Ovary (tissue), 9 donors: ENCODE measurements around the gene GATD1. TPM values are rescaled to one million over a fixed set of nuclear protein-coding genes. Genes with fewer than 3 reads are reported as not detected.
A peak's percentile ranks its signal among the peaks of the same experiment; 100 is the strongest.

Source experiments
- DNase-seq, 5 donors: peaks; one replicate each; pipeline ENCODE4 v3.0.0-alpha.2; 2019 to 2020
- H3K27ac ChIP-seq, 2 donors: fragments of 200-600 bp; one replicate each; pipeline versions ENCODE4 v1.5.1 to v1.8.0; 2019 to 2022
- H3K27me3 ChIP-seq: fragments of 200-600 bp; one replicate; pipeline ENCODE4 v1.8.0; 2022
- H3K36me3 ChIP-seq: fragments of 200-600 bp; sonication (generic); one replicate; pipeline ENCODE4 v1.5.1; 2019
- H3K4me1 ChIP-seq: one replicate; pipeline ENCODE4 v1.8.1; 2013; ENCODE audit warnings: mild to moderate bottlenecking, moderate library complexity; ENCODE audit not compliant: insufficient read depth
- H3K4me3 ChIP-seq: fragments of 200-600 bp; sonication (generic); one replicate; pipeline ENCODE4 v1.5.1; 2017
- H3K9me3 ChIP-seq, 2 donors: fragments of 200-600 bp in 1 of 2; sonication (generic) in 1 of 2; one replicate each; pipeline versions ENCODE4 v1.5.1 to v1.8.1; 2013 to 2019; ENCODE audit warnings: mild to moderate bottlenecking in 1 of 2, moderate library complexity in 1 of 2
- EP300 ChIP-seq: sonication (generic); formaldehyde crosslinking; IDR thresholded peaks from one replicate; pipeline ENCODE4 v1.6.1; 2017; ENCODE audit warnings: antibody characterized with exemption
- POLR2A ChIP-seq: fragments of 450-650 bp; IDR thresholded peaks from one replicate; pipeline ENCODE4 v1.6.1; 2017; ENCODE audit warnings: antibody characterized with exemption, mild to moderate bottlenecking, moderate library complexity
- WGBS, 3 donors: extraction: QIAGEN DNeasy Blood & Tissue Kit in 1 of 3; methylation state at CpG; one replicate each; pipeline versions ENCODE4 v1.1.5 to v1.1.7; 2013 to 2017; 5-methylcytosine and 5-hydroxymethylcytosine counted together
- intact Hi-C, 4 donors: fragments of 100-400 bp; cut with DNase I; formaldehyde crosslinking; loops; one replicate each; pipeline versions ENCODE4 v1.11.0 to v1.15.1; 2022 to 2023
- polyA plus RNA-seq, 2 donors: library from polyadenylated mRNA; stranded (reverse); fragments of 200-250 nt in 1 of 2; fragments of 350-450 nt in 1 of 2; fragmentation: Illumina TruSeq in 1 of 2; extraction: RNeasy Lipid Tissue Mini Kit (QIAGEN cat#74804) in 1 of 2; gene quantifications; one replicate each; pipeline ENCODE4 v1.2.3, GENCODE V29; 2013 to 2014
- total RNA-seq, 7 donors: library from RNA; depleted of rRNA in 2 of 7; stranded (reverse); fragments of >200 nt in 2 of 7; fragmentation: NEBNext Ultra II Directional in 3 of 7; extraction: Animal tissue kit (Norgen Biotek cat#: 25700) in 3 of 7; gene quantifications; one replicate each; pipeline versions ENCODE4 v1.1.0 to v1.2.4, GENCODE V29; 2016 to 2023
- TF ChIP-seq, protein P1 (sequence below), 3 donors: fragments of 450-650 bp in 2 of 3; fragments of 200-600 bp in 1 of 3; IDR thresholded peaks; one replicate each; pipeline versions ENCODE4 v1.5.1 to v1.8.0; 2016 to 2022; ENCODE audit warnings: antibody characterized with exemption in 3 of 3, mild to moderate bottlenecking in 1 of 3
- donor health status: DM: no; HTN: no; CAD: no; lungs with moderate emphysema.
- donor health status: DM: no; HTN: no; CAD: no.
- donor health status: Bipolar disorder and iron deficiency.
- donor health status: DM: yes; HTN: yes; CAD: no.
- donor health status: DM: no; HTN: no; CAD: no.
- donor health status: DM: yes; HTN: yes; CAD: no.

Gene GATD1
- total and polyA plus RNA-seq, 9 donors: 9.4 to 79.8 (median 56.6) TPM

DNA sequence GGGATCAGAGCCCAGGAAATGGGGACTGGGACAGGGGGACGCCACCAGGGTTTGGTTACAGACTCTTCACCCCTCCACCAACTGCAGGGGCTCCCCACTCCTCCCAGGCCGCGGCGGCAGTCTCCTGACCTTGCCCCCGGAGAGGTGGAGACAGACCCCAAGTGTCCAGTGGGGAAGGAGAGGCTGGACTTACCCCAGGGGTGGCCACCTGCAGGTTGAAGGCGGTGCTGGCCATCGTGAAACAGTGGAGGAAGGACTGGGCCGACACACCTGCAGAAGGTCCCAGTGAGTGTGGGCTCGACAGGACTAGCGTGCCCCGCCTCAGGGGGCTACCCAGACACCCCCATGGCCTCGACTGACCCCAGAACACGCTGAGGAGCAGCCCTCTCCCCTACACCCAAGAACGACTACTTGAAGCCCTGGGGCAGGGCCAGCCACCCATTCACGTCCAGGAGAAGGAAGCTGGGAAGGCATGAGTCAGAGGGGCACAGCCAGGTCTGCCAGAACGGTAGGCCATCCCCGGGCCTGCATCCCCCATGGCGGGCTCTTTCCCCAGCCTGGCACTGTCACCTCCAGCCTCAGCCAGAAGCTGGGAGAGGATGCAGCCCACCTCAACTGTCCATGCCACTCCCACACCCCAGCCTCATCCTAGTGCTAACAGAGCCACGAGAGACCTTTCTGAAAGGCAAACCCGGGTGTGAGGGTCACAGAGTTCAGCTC is 2.3 kb downstream of the GATD1 start:
- no peak for TF ChIP-seq EP300
- H3K27ac ChIP-seq: no peak overlapping the region
- H3K9me3 ChIP-seq: no peaks in the 10 kb centered on the region
- no peaks in the 10 kb centered on the region for H3K36me3 ChIP-seq
- H3K4me3 ChIP-seq: no peak overlapping the region
- no peaks in the 10 kb centered on the region for H3K27me3 ChIP-seq
- DNase-seq: peak in 4 of 5 donors; percentile 19 to 49 (median 28)
- 59 to 61% (median 59%) methylated on average over 20 of the region's 20 CpGs for WGBS, 3 donors
- intact Hi-C loops: no loop called here
- peaks cover 12% of the 10 kb centered on the region for H3K4me1 ChIP-seq

DNA sequence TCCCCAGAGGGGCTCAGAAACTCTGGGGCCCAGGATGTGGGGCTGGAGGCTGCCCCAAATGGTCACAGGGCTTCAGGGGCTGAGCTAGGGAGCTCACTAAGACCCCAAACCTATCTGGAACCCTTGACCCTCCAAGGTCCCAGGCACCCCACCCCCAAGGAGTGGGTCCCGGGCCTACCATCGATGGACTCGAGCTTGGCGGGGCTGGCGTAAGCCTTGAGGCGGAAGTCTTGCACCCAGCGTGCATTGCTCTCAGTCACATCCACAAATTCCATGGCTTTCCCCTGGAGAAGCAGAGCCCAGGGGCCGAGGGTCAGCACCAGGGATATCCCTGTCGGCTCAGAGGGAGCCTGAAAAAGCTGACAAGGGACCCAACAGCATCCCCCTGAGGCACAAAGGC is 3.5 kb downstream of the GATD1 start:
- no peak for DNase-seq
- intact Hi-C loops: no loop called here
- 83 to 91% (median 87%) methylated on average over 9 of the region's 9 CpGs for WGBS, 3 donors

DNA sequence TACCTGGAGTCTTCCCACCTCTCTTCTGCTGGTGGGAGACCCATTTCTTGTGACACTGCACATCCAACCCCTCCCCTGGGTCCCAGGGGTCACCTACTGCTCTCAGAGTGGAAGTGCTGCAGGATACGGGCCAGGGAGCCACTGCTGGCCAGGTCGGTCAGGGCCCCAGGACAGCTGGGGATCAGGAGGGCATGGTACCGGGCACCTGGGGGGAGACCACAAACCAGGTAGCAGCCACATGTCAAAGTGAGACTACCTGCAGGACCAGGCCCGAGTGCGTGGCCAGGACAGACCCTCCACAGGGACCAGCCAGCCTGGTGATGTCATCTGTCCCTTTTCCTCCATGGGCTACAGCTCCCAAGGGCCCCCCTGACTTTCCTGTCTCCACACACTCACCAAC is 3.9 kb downstream of the GATD1 start:
- TF ChIP-seq EP300 (no peak), POLR2A (no peak)
- TF ChIP-seq, protein P1, sequence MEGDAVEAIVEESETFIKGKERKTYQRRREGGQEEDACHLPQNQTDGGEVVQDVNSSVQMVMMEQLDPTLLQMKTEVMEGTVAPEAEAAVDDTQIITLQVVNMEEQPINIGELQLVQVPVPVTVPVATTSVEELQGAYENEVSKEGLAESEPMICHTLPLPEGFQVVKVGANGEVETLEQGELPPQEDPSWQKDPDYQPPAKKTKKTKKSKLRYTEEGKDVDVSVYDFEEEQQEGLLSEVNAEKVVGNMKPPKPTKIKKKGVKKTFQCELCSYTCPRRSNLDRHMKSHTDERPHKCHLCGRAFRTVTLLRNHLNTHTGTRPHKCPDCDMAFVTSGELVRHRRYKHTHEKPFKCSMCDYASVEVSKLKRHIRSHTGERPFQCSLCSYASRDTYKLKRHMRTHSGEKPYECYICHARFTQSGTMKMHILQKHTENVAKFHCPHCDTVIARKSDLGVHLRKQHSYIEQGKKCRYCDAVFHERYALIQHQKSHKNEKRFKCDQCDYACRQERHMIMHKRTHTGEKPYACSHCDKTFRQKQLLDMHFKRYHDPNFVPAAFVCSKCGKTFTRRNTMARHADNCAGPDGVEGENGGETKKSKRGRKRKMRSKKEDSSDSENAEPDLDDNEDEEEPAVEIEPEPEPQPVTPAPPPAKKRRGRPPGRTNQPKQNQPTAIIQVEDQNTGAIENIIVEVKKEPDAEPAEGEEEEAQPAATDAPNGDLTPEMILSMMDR (IDR thresholded peaks at IDR 0.05): no peak
- peaks cover 12% of the 10 kb centered on the region for H3K4me1 ChIP-seq
- H3K4me3 ChIP-seq: no peak overlapping the region
- no peaks in the 10 kb centered on the region for H3K27me3 ChIP-seq
- H3K9me3 ChIP-seq: no peaks in the 10 kb centered on the region
- no peak for DNase-seq
- no peak overlapping the region for H3K27ac ChIP-seq
- intact Hi-C loops: no loop called here
- 87 to 92% (median 90%) methylated on average over 3 to 5 of the region's 5 CpGs for WGBS, 3 donors
- no peaks in the 10 kb centered on the region for H3K36me3 ChIP-seq

More for the DNA sequence above, 3.5 kb downstream of the GATD1 start:
- Histone ChIP-seq H3K36me3 (no peaks in the 10 kb centered on the region), H3K9me3 (no peaks in the 10 kb centered on the region), H3K27ac (no peak overlapping the region), H3K4me1 (peaks cover 12% of the 10 kb centered on the region), H3K27me3 (no peaks in the 10 kb centered on the region), H3K4me3 (no peak overlapping the region)
- TF ChIP-seq EP300 (no peak), POLR2A (no peak)
- TF ChIP-seq, protein P1 (IDR thresholded peaks at IDR 0.05): no peak

DNA sequence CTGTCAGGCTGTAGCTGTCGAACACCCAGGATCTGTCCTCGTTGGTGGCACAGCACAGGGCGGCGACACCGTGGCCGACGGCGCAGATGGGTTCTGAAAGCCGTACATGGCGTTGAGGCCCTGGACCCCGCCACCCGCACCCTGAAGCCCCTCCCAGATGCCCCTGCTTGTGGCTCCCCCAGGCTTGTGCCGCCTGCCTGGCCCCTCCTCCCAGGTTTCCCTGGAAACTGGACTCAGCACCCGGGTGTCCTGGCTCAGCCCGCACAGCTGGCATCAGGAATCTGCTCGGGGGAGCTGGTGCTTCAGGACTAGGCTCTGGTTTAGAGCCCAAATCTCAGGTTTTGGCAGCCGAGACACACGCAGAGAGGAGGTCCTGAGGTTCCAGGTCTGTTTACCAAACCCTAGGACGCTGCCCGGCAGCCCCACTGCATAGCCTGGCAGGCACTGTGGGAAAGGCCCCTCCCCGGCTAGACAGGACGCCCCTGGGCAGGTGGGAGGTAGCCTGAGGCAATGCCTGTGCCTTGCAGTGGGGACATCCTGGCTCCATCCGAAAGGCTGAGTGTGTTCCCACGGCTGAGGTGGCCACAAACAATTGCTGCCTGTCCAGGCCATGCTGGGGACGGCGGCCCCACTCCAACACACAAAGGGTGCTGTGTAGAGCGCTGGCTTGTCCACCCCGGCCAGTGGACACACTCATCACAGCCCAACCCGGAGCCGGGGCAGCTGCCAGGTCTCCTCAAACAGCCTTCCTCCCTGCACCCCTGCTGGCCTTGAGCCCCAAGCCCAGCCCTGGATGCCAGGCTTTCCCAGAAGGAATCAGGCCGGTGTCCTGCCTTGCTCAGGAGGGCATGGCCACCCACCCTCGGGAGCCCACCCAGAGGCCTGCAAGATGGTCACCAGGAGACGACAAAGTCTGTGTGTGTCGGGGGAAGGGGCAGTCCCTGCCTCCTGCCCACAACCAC is 4.6 kb downstream of the GATD1 start:
- TF ChIP-seq, protein P1 (IDR thresholded peaks at IDR 0.05): no peak
- TF ChIP-seq POLR2A: no peak
- no peak for TF ChIP-seq EP300
- DNase-seq: peak in 3 of 5 donors; percentile 21 to 28 (median 25)
- WGBS, 3 donors: 65 to 68% (median 66%) methylated on average over 34 of the region's 34 CpGs
- no peak overlapping the region for H3K4me3 ChIP-seq
- H3K4me1 ChIP-seq: peaks cover 7% of the 10 kb centered on the region
- H3K36me3 ChIP-seq: no peaks in the 10 kb centered on the region
- H3K27ac ChIP-seq: no peak overlapping the region
- intact Hi-C loops: no loop called here
- H3K9me3 ChIP-seq: no peaks in the 10 kb centered on the region
- no peaks in the 10 kb centered on the region for H3K27me3 ChIP-seq
